Measurements from ENCODE around the gene TDO2.

TDO2 gene

GRCh38 chr4:155900381-155900780 is 3.1 kb upstream of the TDO2 start:
- Histone ChIP-seq H2AFZ (ENCODE audit: low read depth, low read length) (no peak overlapping the region), H3K9me3 (ENCODE audit: insufficient read depth, low read length, severe bottlenecking) (no peaks in the 10 kb centered on the region), H3K27me3 (ENCODE audit: insufficient read depth, low read length, poor library complexity) (no peaks in the 10 kb centered on the region), H3K9ac (ENCODE audit: low read depth, low read length) (no peak overlapping the region), H4K20me1 (ENCODE audit: insufficient read depth, low read length) (no peaks in the 10 kb centered on the region), H3K79me2 (ENCODE audit: insufficient read depth, low read length) (no peaks in the 10 kb centered on the region), H3K4me2 (ENCODE audit: insufficient read depth, low read length) (no peak overlapping the region), H3K27ac (ENCODE audit: low read length) (no peak overlapping the region), H3K4me1 (ENCODE audit: insufficient read depth, low read length) (no peaks in the 10 kb centered on the region), H3K4me3 (ENCODE audit: low read depth in 1 of 2, low read length in 2 of 2) (no peak overlapping the region), H3K36me3 (ENCODE audit: insufficient read depth, low read length) (no peaks in the 10 kb centered on the region)
- ATAC-seq (ENCODE audit: insufficient read depth, low read depth) (no peak), DNase-seq (no peak)
- TF ChIP-seq CTCF (IDR thresholded peaks at IDR 0.05; ENCODE audit: borderline replicate concordance, extremely low read depth, low read length, poor library complexity, severe bottlenecking) = no peak
- no peak for TF ChIP-seq EZH2 (IDR thresholded peaks at IDR 0.05; ENCODE audit: borderline replicate concordance, low read depth, low read length, severe bottlenecking)

- Histone ChIP-seq H4K20me1 (ENCODE audit: insufficient read depth, low read length) (no peaks in the 10 kb centered on the region), H3K9ac (ENCODE audit: low read depth, low read length) (no peak overlapping the region), H3K4me1 (ENCODE audit: insufficient read depth, low read length) (no peaks in the 10 kb centered on the region), H3K79me2 (ENCODE audit: insufficient read depth, low read length) (no peaks in the 10 kb centered on the region), H3K36me3 (ENCODE audit: insufficient read depth, low read length) (no peaks in the 10 kb centered on the region), H2AFZ (ENCODE audit: low read depth, low read length) (no peak overlapping the region), H3K27me3 (ENCODE audit: insufficient read depth, low read length, poor library complexity) (no peaks in the 10 kb centered on the region), H3K4me3 (ENCODE audit: low read depth in 1 of 2, low read length in 2 of 2) (no peak overlapping the region), H3K9me3 (ENCODE audit: insufficient read depth, low read length, severe bottlenecking) (no peaks in the 10 kb centered on the region), H3K4me2 (ENCODE audit: insufficient read depth, low read length) (no peak overlapping the region), H3K27ac (ENCODE audit: low read length) (no peak overlapping the region)
- ATAC-seq (ENCODE audit: insufficient read depth, low read depth) = no peak
- TF ChIP-seq EZH2 (IDR thresholded peaks at IDR 0.05; ENCODE audit: borderline replicate concordance, low read depth, low read length, severe bottlenecking) = no peak
- TF ChIP-seq CTCF (IDR thresholded peaks at IDR 0.05; ENCODE audit: borderline replicate concordance, extremely low read depth, low read length, poor library complexity, severe bottlenecking) = no peak
- no peak for DNase-seq
Observed at GRCh38 chr4:155901013-155901412, 2.5 kb upstream of the TDO2 start.

- ATAC-seq (ENCODE audit: insufficient read depth, low read depth) = no peak
- H3K36me3 ChIP-seq (ENCODE audit: insufficient read depth, low read length) = no peaks in the 10 kb centered on the region
- TF ChIP-seq CTCF (IDR thresholded peaks at IDR 0.05; ENCODE audit: borderline replicate concordance, extremely low read depth, low read length, poor library complexity, severe bottlenecking) = no peak
- no peak for TF ChIP-seq EZH2 (IDR thresholded peaks at IDR 0.05; ENCODE audit: borderline replicate concordance, low read depth, low read length, severe bottlenecking)
Observed at GRCh38 chr4:155904331-155904730, 835 bp downstream of the TDO2 start.

More at GRCh38 chr4:155904331-155904730, 835 bp downstream of the TDO2 start:
- H3K9ac ChIP-seq (ENCODE audit: low read depth, low read length) = no peak overlapping the region
- no peak overlapping the region for H3K4me2 ChIP-seq (ENCODE audit: insufficient read depth, low read length)
- H2AFZ ChIP-seq (ENCODE audit: low read depth, low read length) = no peak overlapping the region
- H3K4me3 ChIP-seq (ENCODE audit: low read depth in 1 of 2, low read length in 2 of 2) = no peak overlapping the region
- H3K79me2 ChIP-seq (ENCODE audit: insufficient read depth, low read length) = no peaks in the 10 kb centered on the region
- no peak overlapping the region for H3K27ac ChIP-seq (ENCODE audit: low read length)
- no peaks in the 10 kb centered on the region for H3K27me3 ChIP-seq (ENCODE audit: insufficient read depth, low read length, poor library complexity)
- no peaks in the 10 kb centered on the region for H3K9me3 ChIP-seq (ENCODE audit: insufficient read depth, low read length, severe bottlenecking)
- no peaks in the 10 kb centered on the region for H3K4me1 ChIP-seq (ENCODE audit: insufficient read depth, low read length)
- DNase-seq = no peak
- no peaks in the 10 kb centered on the region for H4K20me1 ChIP-seq (ENCODE audit: insufficient read depth, low read length)
